Body of pancreas (tissue), 4 donors: ENCODE data around the gene LIN37. TPM values are rescaled to one million over a fixed set of nuclear protein-coding genes. Genes with fewer than 3 reads are reported as not detected.

Experiments used
- ATAC-seq: fragments of 150-250 bp; one replicate; pipeline ENCODE4 v1.9.1; 2016
- DNase-seq, 4 donors: peaks; one replicate each; pipeline ENCODE4 v3.0.0-alpha.2; 2019
- H3K27ac ChIP-seq, 4 donors: fragments of 200-600 bp; sonication (generic); 1 replicate in 3 of 4; 2 replicates in 1 of 4; pipeline versions ENCODE4 v1.5.1 to v1.6.1; 2016 to 2019; ENCODE audit warnings: mild to moderate bottlenecking in 1 of 4, mixed read lengths in 1 of 4, moderate library complexity in 1 of 4
- H3K27me3 ChIP-seq, 2 donors: fragments of 200-600 bp; sonication (generic); one replicate each; pipeline ENCODE4 v1.6.0; 2016; ENCODE audit warnings: mild to moderate bottlenecking in 1 of 2
- H3K36me3 ChIP-seq, 2 donors: fragments of 200-600 bp; sonication (generic); replicated peaks in 1 of 2; 2 replicates each; pipeline ENCODE4 v1.5.1; 2016; ENCODE audit warnings: low read depth in 2 of 2; ENCODE audit not compliant: insufficient read depth in 1 of 2
- H3K4me1 ChIP-seq: fragments of 200-600 bp; sonication (generic); one replicate; pipeline ENCODE4 v1.6.0; 2016
- H3K4me3 ChIP-seq, 2 donors: fragments of 200-600 bp; sonication (generic); 1 replicate in 1 of 2; 2 replicates in 1 of 2; pipeline ENCODE4 v1.5.1; 2016 to 2019
- H3K9me3 ChIP-seq, 3 donors: fragments of 200-600 bp; sonication (generic); 1 replicate in 2 of 3; 2 replicates in 1 of 3; pipeline ENCODE4 v1.5.1; 2016
- CTCF ChIP-seq, 7 experiments: fragments of 450-650 bp in 4 of 7; fragments of 200-600 bp in 3 of 7; sonication (generic) in 3 of 7; IDR thresholded peaks; one replicate each; pipeline ENCODE4 v1.5.1; 2016 to 2019; ENCODE audit warnings: antibody characterized with exemption in 7 of 7
- POLR2A ChIP-seq, 3 donors: fragments of 450-650 bp; IDR thresholded peaks; one replicate each; pipeline ENCODE4 v1.6.1; 2016; ENCODE audit warnings: antibody characterized with exemption in 3 of 3, mild to moderate bottlenecking in 2 of 3
- WGBS, 2 donors: methylation state at CpG; one replicate each; pipeline ENCODE4 v1.1.5; 2017; 5-methylcytosine and 5-hydroxymethylcytosine counted together
- intact Hi-C: fragments of 100-400 bp; cut with DNase I; formaldehyde crosslinking; loops from one replicate; pipeline ENCODE4 v1.15.1; 2023
- total RNA-seq, 2 donors: library from RNA; depleted of rRNA; stranded (reverse); fragments of >200 nt; gene quantifications; one replicate each; pipeline ENCODE4 v1.1.0, GENCODE V29; 2016

Gene LIN37
- total RNA-seq, 2 donors from 2014 or later = 6.7 to 7.6 TPM

GRCh38 chr19:35756377-35757230 lies 8.2 kb downstream of the LIN37 start, which contains the start of gene HSPB6:
TSS of gene HSPB6 (minus strand) at chr19:35757029. CDS start at chr19:35757008, 21 bp downstream.
- peaks cover 0 to 7% of the 10 kb centered on the region in 2 donors for H3K36me3 ChIP-seq
- H3K4me3 ChIP-seq = peak within 1 kb of the TSS in 1 of 2 donors; percentile 74
- peaks cover 29% of the 10 kb centered on the region for H3K4me1 ChIP-seq
- intact Hi-C loops = no loop called here
- ATAC-seq (no peak), DNase-seq (peak in 2 of 4 donors; percentile 49 to 50)
- WGBS, 2 donors = 29 to 38% methylated on average over 10 to 50 of the region's 52 CpGs
- peak within 1 kb of the TSS; percentile 77 to 94 (median 90) for H3K27ac ChIP-seq
- no peaks in the 10 kb centered on the region for H3K27me3 ChIP-seq
- TF ChIP-seq POLR2A (IDR thresholded peaks at IDR 0.05) (peak in 2 of 3 donors; percentile 57 to 63), CTCF (IDR thresholded peaks at IDR 0.05) (no peak)
- H3K9me3 ChIP-seq = no peaks in the 10 kb centered on the region

GRCh38 chr19:35757231-35757748 lies 8.9 kb downstream of the LIN37 start:
- WGBS, 2 donors = 14 to 17% methylated on average over 18 to 19 of the region's 19 CpGs
- peak; percentile 59 to 76 (median 70) for DNase-seq
- TF ChIP-seq CTCF (IDR thresholded peaks at IDR 0.05) (no peak), POLR2A (IDR thresholded peaks at IDR 0.05) (no peak)
- H3K27me3 ChIP-seq = no peaks in the 10 kb centered on the region
- H3K4me3 ChIP-seq = no peak overlapping the region
- peaks cover 0 to 9% of the 10 kb centered on the region in 2 donors for H3K36me3 ChIP-seq
- no peaks in the 10 kb centered on the region for H3K9me3 ChIP-seq
- peaks cover 29% of the 10 kb centered on the region for H3K4me1 ChIP-seq
- intact Hi-C loops = no loop called here
- H3K27ac ChIP-seq = peak overlapping the region; percentile 77 to 94 (median 90)
- peak; percentile 5 for ATAC-seq

GRCh38 chr19:35757749-35758608 lies 9.6 kb downstream of the LIN37 start, which contains the start of gene PROSER3:
TSS of gene PROSER3 (plus strand) at chr19:35758176. CDS start at chr19:35758216, 40 bp downstream.
- Histone ChIP-seq H3K27me3 (no peaks in the 10 kb centered on the region), H3K4me1 (peaks cover 29% of the 10 kb centered on the region), H3K27ac (peak within 1 kb of the TSS; percentile 77 to 94 (median 90)), H3K36me3 (peaks cover 0 to 5% of the 10 kb centered on the region in 2 donors), H3K9me3 (no peaks in the 10 kb centered on the region), H3K4me3 (peak within 1 kb of the TSS; percentile 69 to 74)
- intact Hi-C loops = no loop called here
- TF ChIP-seq CTCF (IDR thresholded peaks at IDR 0.05) (no peak), POLR2A (IDR thresholded peaks at IDR 0.05) (peak; percentile 28 to 87 (median 86))
- ATAC-seq (peak; percentile 97), DNase-seq (peak; percentile 98 to 99 (median 98))
- WGBS, 2 donors = 0% methylated on average over 33 to 49 of the region's 53 CpGs

GRCh38 chr19:35759697-35760096 lies 11.3 kb downstream of the LIN37 start:
- WGBS, 2 donors = 93 to 100% methylated on average over 2 of the region's 2 CpGs
- TF ChIP-seq POLR2A (IDR thresholded peaks at IDR 0.05) (no peak), CTCF (IDR thresholded peaks at IDR 0.05) (no peak)
- DNase-seq (no peak), ATAC-seq (no peak)
- peaks cover 0 to 5% of the 10 kb centered on the region in 2 donors for H3K36me3 ChIP-seq
- H3K4me1 ChIP-seq = peaks cover 29% of the 10 kb centered on the region
- intact Hi-C loops = no loop called here
- H3K4me3 ChIP-seq = no peak overlapping the region
- H3K27ac ChIP-seq = no peak overlapping the region
- H3K27me3 ChIP-seq = no peaks in the 10 kb centered on the region
- H3K9me3 ChIP-seq = no peaks in the 10 kb centered on the region
